GM18867 (cell line): ENCODE results near the gene SRP14.
"Not testable (repeated sequence)": the region's sequence is repeated elsewhere in the genome, so short reads cannot be mapped to it uniquely, and the experiment has no call there.

Experiments used
- ATAC-seq: cut with Tn5 transposase; IDR thresholded peaks from one replicate; pipeline ENCODE4 v1.9.1; 2021; ENCODE audit warnings: mild to moderate bottlenecking, moderate library complexity; ENCODE audit not compliant: unreplicated experiment

Gene SRP14, protein sequence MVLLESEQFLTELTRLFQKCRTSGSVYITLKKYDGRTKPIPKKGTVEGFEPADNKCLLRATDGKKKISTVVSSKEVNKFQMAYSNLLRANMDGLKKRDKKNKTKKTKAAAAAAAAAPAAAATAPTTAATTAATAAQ

GRCh38 chr15:40038638-40039543, at the start of gene SRP14:
Gene SRP14, minus strand, starts transcription at chr15:40039181. Its CDS starts 65 bp downstream, at chr15:40039116.
- ATAC-seq, result peak; percentile 91

DNA sequence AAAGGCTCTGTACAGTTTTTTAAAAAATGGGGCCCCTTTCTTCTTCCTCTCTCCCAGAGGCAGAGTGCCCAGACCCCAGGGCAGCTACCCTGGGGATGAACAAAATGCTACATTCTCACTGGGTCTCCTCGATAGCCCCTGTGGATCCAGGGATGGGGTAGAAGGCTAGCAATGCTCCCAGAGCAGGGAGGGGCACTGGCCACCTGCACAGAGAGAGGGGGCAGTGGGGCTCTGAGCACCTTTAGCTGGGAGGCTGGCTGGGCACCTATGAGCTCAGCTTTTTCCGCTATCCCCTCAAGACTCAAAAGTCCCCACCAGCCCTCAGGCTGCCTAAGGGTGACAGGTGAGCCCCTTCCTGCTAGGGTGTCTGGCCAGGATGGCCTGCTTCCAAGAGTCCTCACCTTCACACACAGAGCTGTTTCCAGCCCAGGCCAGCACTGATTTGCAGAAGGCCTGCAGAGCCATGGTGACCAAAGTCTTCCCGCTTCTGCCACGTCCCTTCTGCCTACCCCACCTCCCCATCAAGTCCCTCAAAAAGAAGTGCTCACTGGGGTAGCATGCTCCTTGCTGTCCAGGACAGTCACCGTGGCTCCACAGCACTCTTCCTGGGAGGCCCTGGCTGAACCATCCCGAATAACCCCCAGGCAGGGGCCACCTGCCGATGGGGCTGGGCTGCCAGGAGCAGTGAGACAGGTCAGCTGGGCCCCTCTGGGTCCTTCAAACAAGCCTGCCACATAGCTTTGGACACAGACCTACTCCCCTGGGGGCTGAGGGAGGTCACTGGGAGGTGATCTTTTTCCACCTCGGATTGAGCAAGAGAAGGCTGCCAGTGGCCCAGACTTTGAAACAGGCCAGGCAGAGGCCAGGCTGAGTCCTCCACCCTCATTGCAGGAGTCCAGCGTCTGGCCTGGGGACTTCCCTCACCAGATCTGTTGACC, 49.3 kb upstream of the SRP14 start:
- no peak for ATAC-seq

DNA sequence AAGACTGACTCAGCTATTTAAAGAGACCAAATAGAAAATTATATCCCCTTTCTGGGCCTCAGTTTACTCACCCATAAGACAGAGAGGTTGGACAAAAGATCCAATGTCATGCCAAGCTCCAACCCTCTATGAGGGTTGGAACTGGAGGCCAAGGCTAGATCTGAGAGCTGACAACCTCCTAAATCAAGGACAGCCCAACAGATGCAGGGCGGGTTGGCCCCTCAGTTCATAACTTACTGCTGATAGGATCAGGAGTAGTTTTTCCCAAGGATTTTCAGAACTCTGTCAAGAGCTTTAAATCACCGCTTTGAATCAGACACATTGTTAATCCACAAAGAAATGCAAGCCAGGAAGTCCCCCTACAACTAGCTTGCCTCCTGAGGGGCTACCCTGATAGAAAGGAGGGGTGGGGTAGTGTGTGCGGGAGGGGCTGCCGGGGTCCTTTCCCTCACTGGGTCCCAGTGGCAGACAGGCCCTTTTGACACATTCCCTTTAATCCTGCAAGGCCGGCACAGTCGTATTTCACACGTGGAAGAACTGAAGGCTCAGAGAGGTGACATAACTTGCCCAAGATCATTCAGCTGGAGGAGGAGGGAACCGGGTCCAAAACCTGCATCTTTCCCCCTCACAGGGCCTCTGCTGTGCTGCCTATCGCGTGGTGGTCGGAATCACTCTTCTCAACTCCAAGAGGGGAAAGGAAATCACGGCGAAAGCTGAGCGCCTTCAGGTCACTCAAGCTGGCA, 48.3 kb upstream of the SRP14 start:
- no peak for ATAC-seq

GRCh38 chr15:40085266-40085665, 46.3 kb upstream of the SRP14 start:
- no peak for ATAC-seq

- ATAC-seq, result no peak
Measured at GRCh38 chr15:40084650-40085049, 45.7 kb upstream of the SRP14 start.

GRCh38 chr15:40082195-40082883, 43.4 kb upstream of the SRP14 start:
- no peak for ATAC-seq

- no peak for ATAC-seq
Measured at GRCh38 chr15:40081691-40082194, 42.8 kb upstream of the SRP14 start.

- ATAC-seq, result no peak
Measured at GRCh38 chr15:40080847-40081246, 41.9 kb upstream of the SRP14 start.

- no peak for ATAC-seq
Measured at GRCh38 chr15:40080104-40080503, 41.1 kb upstream of the SRP14 start.

DNA sequence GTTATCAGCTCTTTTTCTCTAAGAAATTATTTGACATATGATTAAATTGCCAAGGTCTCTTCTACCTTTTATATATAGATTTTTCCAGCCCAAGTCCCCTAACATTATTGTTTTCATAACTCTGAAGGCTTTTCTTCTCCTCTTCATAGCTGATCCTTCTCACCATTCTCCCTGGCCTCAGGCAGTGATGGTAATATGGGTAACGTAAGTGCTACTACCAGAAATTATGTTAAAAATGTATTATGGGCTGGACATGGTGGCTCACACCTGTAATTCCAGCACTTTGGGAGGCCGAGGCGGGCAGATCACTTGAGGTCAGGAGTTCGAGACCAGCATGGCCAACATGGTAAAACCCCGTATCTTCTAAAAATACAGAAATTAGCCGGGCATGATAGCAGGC, 40.5 kb upstream of the SRP14 start:
- ATAC-seq, result no peak

GRCh38 chr15:40075298-40076044, 36.5 kb upstream of the SRP14 start:
- no peak for ATAC-seq

GRCh38 chr15:40074656-40075055, 35.7 kb upstream of the SRP14 start:
- ATAC-seq, result not testable (repeated sequence)

DNA sequence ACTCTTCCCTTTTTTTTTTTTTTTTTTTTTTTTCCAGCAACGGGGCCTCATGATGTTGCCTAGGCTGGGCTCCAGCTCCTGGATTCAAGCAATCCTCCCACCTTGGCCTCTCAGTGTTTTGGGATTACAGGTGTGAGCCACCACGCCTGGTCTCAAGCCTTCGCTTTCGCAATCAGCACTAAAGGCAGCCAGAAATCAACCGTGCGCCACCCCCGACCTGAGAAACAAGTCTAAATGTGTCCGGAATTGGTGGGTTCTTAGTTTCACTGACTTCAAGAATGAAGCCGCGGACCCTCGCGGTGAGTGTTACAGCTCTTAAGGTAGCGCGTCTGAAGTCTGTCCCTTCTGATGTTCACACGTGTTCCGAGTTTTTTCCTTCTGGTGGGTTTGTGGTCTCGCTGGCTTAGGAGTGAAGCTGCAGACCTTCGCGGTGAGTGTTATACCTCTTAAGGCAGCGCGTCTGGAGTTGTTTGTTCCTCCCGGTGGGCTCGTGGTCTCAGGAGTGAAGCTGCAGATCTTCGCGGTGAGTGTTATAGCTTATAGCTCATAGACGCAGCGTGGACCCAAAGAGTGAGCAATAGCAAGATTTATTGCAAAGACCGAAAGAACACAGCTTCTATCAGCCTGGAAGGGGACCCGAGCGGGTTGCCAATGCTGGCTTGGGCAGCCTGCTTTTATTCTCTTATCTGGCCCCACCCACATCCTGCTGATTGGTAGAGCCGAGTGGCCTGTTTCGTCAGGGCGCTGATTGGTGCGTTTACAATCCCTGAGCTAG, 34.9 kb upstream of the SRP14 start:
- not testable (repeated sequence) for ATAC-seq

DNA sequence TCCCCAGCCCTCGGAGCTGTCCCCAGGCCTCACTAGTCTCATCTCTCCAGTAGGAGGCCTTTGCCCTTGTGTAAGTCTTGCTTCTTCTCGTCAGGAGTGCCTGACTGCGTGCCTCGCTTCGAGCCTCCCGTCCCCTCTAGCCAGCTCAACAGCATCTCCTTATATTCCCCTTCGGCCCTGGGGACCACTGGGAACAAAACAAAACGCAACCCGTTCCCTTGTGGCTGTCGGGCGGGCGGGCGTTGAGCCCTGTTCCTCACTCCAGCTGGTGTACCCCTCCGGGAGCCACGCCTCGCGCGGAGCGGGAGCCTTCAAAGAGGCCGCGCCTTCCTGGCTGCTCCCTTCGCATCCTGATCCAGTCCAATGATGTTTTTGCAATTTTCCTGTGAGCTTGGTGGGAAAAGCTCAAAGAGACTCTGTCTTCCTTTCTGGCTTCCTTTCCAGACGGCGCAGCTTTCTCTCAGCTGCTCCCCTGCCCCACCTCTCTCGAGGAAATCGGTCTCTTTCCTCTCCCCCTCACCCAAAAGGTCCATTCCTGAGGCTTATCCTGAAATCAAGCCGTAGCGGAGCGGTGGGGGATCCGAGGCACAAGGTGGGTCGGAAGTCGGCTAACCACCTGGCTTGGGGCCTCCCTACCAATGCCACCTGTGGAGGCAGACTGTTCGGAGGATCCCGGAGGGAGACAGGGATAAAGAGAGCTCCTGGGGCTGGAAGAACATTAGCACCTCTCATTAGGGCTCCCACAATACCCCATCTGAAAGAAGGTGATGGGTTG, 33.4 kb upstream of the SRP14 start:
- no peak for ATAC-seq

DNA sequence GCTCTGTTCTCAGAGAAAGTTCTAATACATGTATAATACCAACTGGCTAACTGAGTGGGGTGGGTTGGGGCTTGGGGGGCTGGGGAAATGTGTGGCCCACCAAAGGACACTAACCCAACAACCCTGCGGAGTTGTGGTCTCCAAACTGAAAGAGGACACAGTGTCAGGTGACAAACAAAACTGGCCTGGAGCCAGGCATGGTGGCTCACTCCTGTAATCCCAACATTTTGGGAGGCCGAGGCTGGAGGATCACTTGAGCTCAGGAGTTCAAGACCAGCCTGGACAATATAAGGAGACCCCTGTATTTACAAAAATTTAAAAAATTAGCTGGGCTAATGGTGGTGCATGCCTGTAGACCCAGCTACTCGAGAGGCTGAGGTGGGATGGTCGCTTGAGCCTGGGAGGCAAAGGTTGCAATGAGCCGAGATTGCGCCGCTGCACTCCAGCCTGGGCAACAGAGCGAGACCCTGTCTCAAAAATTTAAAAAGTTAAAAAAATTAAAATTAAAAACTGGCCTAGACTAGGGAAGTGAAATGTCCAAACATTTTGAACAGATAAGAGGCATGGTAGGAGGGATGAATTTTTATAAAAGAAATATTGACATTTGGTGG, 31.7 kb upstream of the SRP14 start:
- no peak for ATAC-seq

DNA sequence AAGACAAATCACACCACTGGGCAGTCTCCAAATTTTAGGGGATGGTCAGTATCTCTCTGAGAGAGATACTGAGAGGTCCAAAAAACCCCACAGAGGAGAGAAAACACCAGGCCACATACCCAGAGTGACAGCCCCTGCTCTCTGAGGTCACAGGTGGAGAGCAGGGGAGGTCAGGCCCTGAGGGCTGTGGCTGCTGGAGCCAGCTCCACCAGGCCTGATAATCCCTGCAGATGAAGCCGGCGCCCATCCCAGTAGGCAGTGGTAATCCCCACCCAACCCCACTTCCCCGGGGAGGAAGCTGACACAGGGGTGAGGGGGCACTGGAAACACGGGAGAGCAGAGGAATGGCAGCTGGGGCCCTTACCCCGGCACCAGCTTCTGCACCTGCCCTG, 31.2 kb upstream of the SRP14 start:
- ATAC-seq, result no peak
